ENCODE results near the gene DUSP19. TPM values are rescaled to one million over a fixed set of nuclear protein-coding genes. Genes with fewer than 3 reads are reported as not detected.

DUSP19 gene
- total and polyA plus RNA-seq, 10 of the 15 experiments (the other 5 are each of a cell fraction or from before 2014, with no cell fraction given), result 0.16 to 1.7 (median 0.57) TPM

- CTCF ChIA-PET, result no interaction called here
- Histone ChIP-seq H3K4me1 (ENCODE audit: control insufficient read depth, insufficient read depth, low read length) (no peaks in the 10 kb centered on the region), H2AFZ (ENCODE audit: control insufficient read depth, low read depth, low read length) (no peak overlapping the region), H3K79me2 (ENCODE audit: control insufficient read depth, insufficient read depth, low read length) (no peaks in the 10 kb centered on the region), H3K9me3 (replicated peaks; ENCODE audit: control insufficient read depth, insufficient read depth, low read length) (no peaks in the 10 kb centered on the region), H4K20me1 (ENCODE audit: control insufficient read depth, insufficient read depth) (no peaks in the 10 kb centered on the region), H3K4me3 (no peak overlapping the region), H3K27me3 (replicated peaks in 1 of 2; ENCODE audit: control insufficient read depth in 2 of 2, insufficient read depth in 2 of 2, low read length in 1 of 2) (no peaks in the 10 kb centered on the region), H3K36me3 (ENCODE audit: control insufficient read depth in 2 of 2, insufficient read depth in 2 of 2, low read length in 1 of 2) (no peaks in the 10 kb centered on the region), H3K27ac (ENCODE audit: control insufficient read depth, insufficient read depth) (no peak overlapping the region), H3K4me2 (ENCODE audit: control insufficient read depth, insufficient read depth) (no peak overlapping the region), H3K9ac (ENCODE audit: control insufficient read depth, insufficient read depth, low read length) (no peak overlapping the region)
- TF ChIP-seq NR2C2 (IDR thresholded peaks at IDR 0.05; ENCODE audit: borderline replicate concordance, control insufficient read depth, insufficient read length, low read depth) (no peak), SREBF1 (IDR thresholded peaks at IDR 0.05; ENCODE audit: low read length) (no peak), CTCF (IDR thresholded peaks at IDR 0.05 in 2 of 3, conservative IDR thresholded peaks at IDR 0.05 in 1 of 3; ENCODE audit: control insufficient read depth in 2 of 3, extremely low read depth in 1 of 3, insufficient read depth in 1 of 3, low read depth in 3 of 3, low read length in 3 of 3) (no peak), RFX5 (IDR thresholded peaks at IDR 0.05; ENCODE audit: low read depth, low read length) (no peak), CREM (IDR thresholded peaks at IDR 0.05; ENCODE audit: low read depth) (no peak), POLR2AphosphoS2 (IDR thresholded peaks at IDR 0.05; ENCODE audit: low read depth, low read length) (no peak), HDAC6 (IDR thresholded peaks at IDR 0.05; ENCODE audit: unreplicated experiment) (no peak), GABPA (IDR thresholded peaks at IDR 0.05; ENCODE audit: low read depth) (no peak), TCF12 (IDR thresholded peaks at IDR 0.05; ENCODE audit: low read depth, low read length) (no peak), MEF2B (IDR thresholded peaks at IDR 0.05; ENCODE audit: partially characterized antibody, poor library complexity, severe bottlenecking) (no peak), TBL1XR1 (IDR thresholded peaks at IDR 0.05; ENCODE audit: low read depth, low read length) (no peak), CHD2 (IDR thresholded peaks at IDR 0.05; ENCODE audit: borderline replicate concordance, low read depth, low read length) (no peak), ZNF622 (IDR thresholded peaks at IDR 0.05) (no peak), BRCA1 (IDR thresholded peaks at IDR 0.05; ENCODE audit: low read depth, low read length) (no peak)
- TF ChIP-seq, protein P1, sequence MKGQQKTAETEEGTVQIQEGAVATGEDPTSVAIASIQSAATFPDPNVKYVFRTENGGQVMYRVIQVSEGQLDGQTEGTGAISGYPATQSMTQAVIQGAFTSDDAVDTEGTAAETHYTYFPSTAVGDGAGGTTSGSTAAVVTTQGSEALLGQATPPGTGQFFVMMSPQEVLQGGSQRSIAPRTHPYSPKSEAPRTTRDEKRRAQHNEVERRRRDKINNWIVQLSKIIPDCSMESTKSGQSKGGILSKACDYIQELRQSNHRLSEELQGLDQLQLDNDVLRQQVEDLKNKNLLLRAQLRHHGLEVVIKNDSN (IDR thresholded peaks at IDR 0.05; ENCODE audit: borderline replicate concordance, extremely low read length, insufficient read depth, low read depth, low read length), result no peak
- TF ChIP-seq, protein P2, sequence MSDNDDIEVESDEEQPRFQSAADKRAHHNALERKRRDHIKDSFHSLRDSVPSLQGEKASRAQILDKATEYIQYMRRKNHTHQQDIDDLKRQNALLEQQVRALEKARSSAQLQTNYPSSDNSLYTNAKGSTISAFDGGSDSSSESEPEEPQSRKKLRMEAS (IDR thresholded peaks at IDR 0.05; ENCODE audit: low read depth, low read length), result no peak
- SMC1A ChIA-PET (ENCODE audit: uncharacterized antibody, unreplicated experiment), result no interaction called here
- RAD21 ChIA-PET (ENCODE audit: unreplicated experiment), result no interaction called here
- BruUV-seq (replicated peaks), result no TSS peak
- WGBS (ENCODE audit: insufficient coverage, insufficient replicate concordance, low lambda C conversion rate, missing lambda C conversion rate), result 82% methylated on average over 14 of the region's 14 CpGs
- intact Hi-C loops (cut with micrococcal nuclease; ENCODE audit: unreplicated experiment), result no loop called here
- POLR2A ChIA-PET, result no interaction called here
- ATAC-seq (no peak), FAIRE-seq (no peak), DNase-seq (ENCODE audit: low read depth, low spot score) (no peak)
- in situ Hi-C loops (cut with MboI), result no loop called here
Observed at GRCh38 chr2:183060571-183061231, 17.8 kb upstream of the DUSP19 start.
